IPS DF 19.7 (cell line): ENCODE results near the gene GFPT2.

Experiments
- DNase-seq: peaks from one replicate; pipeline ENCODE4 v3.0.0-alpha.2; 2013; ENCODE audit warnings: low read depth, low spot score

The GFPT2 gene

DNA sequence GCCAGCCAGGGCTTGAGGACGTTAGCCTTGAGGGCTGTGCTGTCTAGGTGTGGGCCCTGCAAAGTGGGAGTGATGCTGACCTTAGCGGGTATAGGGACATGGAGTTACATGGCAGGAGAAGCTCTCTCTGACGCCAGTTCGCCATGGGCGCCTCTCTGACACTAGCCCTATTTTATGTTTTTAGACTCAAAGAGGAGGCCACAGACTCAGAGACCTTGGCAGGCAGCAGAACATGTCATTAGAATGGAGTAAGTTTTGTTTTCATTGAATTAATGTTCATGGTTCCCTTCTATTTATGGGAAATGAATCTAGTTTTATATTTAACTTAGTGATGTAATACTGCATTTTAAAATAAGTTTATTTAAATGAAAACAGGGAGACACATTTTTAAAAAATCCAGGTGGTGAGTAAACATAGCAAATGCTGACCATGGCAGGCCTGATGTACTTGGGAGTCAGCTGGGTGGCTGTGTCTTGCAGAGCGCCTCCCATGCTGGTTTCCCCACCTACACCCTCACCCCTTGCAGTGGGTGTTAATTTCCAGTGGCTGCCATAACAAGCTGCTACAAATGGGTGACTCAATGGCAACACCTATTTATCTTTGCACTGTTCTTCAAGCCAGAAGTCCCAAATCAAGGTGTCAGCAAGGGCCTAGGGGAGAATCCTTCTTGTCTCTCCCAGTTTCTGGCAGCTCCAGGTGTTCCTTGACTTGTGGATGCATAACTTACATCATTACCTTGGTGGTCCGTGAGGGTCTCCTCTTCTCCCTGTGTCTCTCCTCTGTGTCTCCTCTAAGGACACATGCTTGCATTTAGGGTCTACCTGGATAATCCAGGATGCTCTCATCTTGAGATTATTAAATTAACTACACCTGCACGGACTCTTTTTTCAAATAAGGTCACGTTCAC is 25.6 kb upstream of the GFPT2 start:
- no peak for DNase-seq

DNA sequence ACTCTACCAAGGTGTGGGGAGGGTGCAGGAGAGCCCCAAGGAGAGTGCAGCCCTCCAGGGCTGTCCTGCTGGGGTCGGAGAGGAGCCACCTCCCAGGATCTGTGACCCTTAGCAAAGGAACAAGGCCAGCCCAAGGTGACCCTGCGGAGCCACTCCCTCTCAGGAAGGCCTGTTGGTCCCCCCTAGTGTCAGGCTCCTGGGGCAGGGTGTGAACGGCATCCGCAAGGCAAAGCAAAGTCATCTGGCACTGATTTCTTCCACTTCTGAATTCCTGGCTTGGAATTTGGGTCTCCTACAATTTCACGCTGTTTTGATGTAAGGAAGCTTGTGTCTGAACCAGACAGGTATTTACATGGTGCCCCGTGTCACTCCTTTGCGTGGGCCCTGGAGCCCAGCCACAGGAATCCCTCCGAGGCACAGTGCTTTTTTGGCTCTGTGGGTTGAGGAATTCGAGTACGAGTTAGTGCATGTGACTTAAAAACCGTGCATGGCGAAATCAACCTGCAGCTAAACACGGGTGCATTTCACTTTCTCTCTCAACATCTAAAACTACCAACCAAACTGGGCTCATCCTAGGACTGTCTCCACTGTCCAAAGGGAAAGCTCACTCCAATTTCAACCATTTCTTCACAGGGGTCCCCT is 24.5 kb upstream of the GFPT2 start:
- DNase-seq = no peak

DNA sequence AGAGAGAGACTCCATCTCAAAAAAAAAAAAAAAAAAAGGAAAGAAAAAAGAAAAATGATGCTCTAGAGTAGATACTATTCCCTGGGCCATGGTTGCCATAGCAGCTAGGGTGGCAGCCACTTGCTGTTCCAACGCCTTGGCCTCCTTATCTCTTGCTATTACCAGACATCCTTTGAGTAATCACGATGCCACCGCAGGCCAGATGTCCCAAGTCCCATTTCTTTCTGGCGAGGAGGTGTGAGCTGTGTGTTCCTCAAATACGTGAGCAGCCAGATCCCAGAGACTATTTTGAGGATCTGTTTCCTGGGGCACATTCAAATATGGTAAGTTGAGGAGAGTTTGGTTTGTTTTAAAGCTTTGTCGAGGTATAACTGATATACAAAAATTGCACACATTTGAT is 23.4 kb upstream of the GFPT2 start:
- no peak for DNase-seq

DNA sequence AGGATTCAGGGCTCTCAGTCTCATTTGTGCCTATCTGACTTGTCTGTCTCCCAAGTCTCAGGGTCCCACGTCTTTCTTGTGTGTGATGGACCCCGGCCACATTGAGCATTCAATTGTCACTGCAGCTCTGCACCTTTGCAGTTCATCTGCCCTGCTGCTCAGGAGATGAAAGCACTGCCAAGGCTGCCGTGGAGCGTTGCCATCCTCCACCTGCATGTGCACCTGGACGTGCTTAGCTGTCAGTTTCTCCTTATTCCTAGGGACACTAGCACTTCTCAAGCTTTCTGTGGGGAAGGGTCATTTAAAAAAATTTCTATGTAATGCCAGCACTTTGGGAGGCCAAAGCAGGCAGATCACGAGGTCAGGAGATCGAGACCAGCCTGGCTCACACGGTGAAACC is 22.8 kb upstream of the GFPT2 start:
- DNase-seq = no peak

DNA sequence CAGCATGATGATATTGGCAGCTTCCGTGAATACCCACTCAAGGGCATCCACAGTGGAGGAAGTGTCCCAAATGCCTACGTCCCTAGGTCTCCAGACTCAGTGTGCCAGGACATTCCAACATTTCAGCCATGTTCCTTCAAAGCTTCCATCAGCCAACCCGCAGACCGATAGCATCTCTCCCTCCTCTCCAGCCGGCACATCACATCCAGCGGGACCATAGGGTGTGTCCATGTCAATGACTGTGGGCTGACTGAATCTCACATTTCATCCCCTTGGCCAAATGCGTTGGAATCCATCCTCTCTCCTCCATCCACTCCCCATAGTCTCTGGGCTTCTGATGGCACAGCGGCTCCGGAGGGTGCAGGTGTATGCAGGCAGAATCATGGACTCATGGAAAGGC is 22.2 kb upstream of the GFPT2 start:
- DNase-seq = no peak

DNA sequence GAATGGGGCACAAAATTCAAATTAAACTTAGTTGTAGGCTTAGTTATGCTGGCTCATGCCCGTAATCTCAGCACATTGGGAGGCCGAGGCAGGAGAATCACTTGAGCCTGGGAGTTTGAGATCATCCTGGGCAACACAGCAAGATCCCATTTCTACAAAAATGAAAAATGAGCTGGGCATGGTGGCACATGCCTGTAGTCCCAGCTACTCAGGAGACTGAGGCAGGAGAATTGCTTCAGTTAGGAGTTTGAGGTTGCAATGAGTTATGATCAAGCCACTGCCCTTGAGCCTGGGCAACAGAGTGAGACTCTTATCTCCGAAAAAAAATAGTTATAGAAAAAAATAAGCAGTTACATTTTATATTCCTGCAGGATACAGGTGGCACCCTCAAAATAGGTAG is 20.7 kb upstream of the GFPT2 start:
- no peak for DNase-seq

DNA sequence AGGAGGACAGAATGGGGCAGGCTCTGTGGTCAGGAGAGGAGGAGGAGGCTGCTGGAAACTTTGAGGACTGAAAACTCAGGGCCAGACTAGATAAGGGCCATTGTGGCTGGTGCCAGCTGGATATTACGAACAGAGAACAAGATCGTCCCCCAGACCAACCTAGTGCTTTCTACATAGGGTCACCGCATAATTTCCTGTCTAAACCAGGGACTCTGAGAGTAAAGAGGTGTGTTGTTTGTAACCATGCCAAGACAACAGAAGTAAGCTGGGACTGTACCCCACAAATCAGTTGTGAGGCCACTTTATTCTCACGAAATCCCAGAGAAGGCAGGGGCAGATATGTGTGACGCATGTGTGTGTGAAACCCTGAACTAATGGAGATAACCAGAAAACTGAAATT is 20.3 kb upstream of the GFPT2 start:
- no peak for DNase-seq

DNA sequence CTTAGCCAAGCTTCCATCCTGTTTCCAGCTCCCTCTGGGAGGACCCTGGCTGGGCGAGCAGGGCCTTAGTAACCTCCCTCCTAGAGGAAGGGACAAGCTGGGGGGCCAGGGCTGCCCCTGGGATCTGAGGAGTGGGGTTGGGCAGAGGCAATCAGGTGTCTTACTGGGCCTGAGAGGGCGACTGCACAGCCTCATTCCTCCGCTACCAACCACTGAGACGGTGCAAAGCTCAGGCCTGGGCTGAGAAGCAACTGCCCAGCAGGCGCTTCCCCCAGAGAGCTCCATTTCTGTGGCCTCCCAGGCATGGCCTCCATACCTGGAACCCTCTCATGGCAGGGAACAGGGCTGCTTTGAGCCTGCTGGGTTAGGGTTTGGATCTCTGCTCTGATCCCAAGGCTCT is 18.8 kb upstream of the GFPT2 start:
- no peak for DNase-seq

DNA sequence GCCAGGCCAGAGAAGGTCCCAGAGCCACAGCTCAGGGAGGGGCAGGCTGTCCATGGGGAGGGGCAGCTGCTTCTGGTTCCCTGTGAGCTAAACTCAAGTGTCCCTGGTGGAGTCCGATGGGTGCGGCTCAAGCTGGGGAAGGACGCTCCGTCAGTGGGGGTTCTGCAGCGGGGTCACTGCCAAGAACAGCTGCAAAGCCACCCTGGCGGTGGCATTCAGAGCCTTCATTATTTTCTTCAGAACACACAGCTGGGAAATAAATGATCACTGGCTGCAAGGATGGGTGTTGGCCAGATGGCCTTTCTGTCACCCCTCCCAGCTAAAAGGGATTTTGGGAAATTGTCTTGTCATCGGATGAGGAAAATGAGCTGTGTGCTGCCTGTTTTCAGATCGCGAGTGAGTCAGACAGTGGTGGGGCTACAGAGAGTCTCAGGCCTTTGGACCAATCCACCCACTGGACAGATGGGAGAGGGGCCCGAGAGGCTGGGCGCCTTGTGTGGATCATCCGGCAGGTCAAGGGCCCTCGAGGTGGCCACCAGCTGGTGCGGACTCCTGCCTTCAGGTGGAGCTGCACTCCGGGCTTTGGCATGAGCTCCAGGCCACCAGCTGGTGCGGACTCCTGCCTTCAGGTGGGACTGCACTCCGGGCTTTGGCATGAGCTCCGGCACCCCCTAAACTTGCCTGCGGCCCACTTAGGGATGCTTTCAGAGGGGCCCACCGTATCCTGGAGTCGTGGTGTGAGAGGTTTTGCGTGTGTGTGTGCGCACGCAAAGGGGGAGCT is 17.9 kb upstream of the GFPT2 start:
- no peak for DNase-seq

DNA sequence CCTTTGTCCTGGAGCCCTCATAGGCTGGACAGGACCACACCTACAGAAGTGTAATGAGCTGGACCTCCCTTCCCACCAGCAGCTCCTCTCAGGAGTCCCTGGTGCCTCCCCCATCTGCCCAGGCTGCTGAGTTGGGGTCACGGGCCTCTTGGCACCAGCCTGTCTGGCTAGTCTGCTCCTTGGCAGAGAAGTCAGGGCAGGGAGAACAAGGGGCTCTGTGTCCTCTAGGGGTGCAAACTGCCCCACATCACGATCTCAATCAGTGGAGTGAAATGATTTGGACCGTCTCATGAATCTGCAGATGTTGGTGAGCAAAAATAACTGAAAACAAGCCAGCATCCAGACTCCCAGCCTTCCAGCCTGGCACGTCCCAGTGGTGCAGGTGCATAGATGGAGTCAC is 14.9 kb upstream of the GFPT2 start:
- no peak for DNase-seq

DNA sequence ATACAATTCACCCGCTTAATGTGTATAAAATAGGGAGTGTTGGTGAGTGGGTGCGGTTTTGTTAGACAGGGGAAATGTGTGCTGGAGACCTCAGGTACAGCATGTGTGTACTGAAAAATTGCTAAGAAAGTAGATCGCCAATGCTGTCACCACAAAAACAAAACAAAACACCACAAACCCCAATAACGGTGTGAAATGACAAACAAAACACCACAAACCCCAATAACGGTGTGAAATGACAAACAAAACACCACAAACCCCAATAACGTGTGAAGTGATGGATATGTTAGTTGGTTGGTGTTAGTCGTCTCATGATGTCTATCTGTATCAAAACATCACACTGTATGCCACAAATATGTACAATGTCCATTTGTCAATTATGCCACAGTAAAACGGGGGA is 14.2 kb upstream of the GFPT2 start:
- no peak for DNase-seq

DNA sequence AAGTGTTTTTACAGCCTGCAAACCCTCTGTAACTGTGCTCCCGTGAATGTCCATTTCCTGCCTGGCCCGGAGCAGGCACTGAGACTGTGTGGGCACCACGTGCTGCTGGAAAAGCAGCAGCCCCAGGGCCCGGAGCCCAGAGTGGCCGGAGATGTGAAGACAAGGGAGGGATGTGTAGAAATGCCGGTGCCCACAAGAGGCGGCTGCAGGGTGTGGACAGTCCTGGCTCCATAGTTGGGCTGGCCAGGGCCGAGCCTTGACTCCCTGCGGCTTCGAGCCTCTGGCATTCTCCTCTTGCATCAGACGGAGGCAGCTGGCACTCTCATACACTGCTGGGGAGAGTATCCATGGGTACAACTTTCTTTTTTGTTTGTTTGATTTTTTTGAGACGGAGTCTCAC is 13.2 kb upstream of the GFPT2 start:
- no peak for DNase-seq

DNA sequence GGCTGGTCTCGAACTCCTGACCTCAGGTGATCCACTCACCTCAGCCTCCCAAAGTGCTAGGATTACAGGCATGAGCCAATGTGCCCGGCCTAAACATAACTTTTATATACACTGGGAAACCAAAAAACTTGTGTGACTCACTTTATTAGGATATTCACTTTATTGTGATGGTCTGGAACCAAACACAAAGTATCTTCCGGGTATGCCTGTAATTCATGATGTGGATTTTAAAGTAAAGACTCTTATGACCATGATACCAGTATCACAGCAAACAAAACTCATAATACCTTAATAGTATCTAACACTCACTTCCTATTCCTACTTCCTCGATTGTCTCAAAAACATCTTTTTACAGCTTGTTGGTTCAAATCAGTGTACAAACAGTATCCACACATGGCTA is 12.7 kb upstream of the GFPT2 start:
- DNase-seq = no peak

DNA sequence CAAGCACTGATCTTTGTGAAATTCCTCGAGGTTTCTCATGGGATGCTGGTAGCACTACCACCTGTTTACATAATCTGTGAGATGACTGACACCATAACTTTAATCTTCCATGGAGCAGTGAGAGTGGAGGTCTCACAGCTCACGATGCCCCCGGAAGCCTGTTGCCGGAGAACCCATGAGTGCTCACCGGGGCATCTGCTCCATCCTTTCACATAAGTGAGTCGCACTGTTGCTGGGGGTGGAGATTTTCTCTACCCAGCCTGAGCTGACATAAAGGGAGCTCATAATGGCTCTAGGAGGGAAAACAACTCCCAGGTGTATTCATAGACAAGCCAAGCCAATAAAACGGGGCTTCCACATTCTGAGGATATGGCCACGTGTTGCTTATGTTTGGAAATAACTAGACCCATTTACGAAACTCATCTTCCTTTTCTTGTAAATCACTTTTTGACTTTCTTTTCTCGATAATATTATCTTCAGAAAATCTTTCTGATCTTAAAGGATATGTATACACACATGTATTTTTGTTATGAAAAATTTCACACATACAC is 11.2 kb upstream of the GFPT2 start:
- DNase-seq = no peak

DNA sequence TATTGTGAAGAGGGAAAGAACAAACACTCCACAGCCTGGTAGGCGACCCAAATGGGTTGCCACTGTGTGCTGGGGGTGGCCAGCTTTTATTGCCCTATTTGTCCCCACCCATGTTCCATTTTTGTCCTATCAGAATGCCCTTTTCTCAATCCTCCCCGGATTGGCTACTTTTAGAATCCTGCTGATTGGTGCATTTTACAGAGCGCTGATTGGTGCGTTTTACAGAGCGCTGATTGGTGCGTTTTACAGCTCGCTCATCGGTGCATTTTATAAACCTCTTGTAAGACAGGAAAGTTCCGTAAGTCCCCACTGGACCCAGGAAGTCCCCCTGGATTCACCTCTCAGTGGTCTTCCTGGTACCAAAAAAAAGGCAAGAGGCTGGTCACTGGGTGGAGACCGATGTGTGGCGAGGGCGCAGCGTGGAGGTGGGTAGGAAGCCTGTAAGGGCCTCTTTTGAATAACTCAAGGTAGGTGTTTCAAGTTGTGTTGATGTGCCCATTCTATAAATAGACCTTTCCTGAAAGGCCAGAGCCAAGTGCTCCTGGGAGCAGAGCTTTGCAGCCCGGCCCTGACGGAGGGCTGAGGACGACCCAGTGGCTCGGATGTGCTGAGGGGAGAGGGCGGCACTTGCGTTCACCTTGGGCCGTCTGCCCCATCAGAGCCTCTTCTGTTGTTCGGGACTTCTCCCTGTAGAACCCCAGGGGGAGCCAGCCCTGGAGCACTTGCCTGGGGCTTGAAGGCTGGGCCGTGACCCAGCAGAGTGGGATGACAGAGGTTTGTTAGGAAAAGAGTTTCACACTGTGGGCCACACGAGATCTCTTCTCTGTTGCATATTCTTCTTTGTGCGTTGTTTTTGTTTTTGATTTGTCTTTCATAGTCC is 7.2 kb upstream of the GFPT2 start:
- DNase-seq = no peak

DNA sequence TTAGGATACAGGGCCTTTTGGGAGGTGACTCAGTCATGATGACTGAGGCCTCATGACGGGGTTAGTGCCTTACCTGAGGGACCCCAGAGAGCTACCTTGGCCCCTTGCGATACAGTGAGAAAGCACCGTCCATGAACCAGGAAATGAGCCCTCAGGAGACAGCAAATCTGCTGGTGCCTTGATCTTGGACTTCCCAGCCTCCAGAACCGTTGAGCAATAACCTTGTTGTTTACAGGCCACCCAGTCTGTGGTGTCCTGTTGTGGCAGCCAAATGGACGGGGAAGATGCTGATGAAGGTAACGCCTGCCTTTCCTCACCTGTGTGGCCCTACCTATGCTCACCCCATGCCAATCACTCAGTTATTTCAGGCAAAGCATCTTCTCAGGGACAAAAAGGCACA is 5.6 kb upstream of the GFPT2 start:
- no peak for DNase-seq

DNA sequence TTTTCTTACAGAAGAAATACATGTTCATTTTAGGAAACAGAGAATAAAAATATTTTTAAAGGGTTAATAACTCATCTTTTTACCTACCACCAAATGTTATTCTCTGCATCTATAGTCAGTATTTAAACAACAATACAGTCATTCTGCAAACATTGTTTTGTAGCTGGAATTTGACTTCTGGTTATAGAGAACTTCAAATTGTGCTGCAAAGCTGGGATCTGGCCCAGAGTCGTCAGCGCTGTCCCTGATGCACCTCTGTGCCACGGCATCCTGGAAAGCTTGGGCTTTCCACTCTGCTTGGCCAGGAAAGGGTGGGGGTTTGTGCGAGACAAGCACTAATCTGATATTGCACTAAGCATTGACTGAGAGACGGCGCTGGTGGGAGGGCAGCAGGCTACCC is 5.0 kb upstream of the GFPT2 start:
- no peak for DNase-seq

DNA sequence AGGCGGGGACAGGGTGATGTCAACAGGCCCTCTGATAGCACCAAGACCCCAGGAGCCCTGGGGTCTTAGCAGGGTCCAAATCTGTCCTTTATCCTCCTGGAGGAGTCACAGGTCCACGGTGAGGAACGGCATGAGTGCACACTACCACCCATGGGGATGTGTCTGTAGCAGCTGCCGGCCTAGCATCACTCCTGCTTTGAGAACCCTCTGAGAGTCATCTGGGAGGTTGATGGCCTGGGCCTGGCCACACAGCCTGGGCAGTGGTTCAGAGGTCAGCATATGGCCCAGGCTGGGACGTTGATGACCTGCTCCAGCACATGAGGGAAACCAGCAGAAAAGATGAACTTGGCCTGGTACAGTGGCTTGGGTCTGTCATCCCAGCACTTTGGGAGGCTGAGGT is 1.8 kb upstream of the GFPT2 start:
- DNase-seq = no peak

DNA sequence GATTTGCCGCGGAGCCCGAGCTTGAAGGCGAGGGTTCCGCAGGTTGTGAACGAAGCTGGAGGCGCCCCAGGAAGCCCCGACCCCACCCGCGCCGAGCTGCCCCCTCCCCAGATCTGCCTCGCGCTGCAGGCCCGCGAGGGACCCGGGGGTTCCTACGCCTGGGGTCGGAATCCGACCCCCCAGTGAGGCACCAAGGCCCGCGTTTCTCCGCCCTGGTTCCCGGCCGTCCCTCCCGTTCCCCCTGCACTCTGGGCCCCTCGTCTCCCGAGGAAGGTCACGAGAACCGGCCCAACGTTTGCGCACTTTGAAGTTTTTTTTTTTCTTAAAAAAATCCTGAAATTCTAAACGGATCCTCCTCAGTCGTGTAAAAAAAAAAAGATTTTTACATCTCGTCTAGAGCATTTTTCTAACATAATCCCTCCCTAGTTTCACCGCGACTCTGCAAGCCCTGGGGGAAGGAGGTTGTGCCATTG is 880 bp upstream of the GFPT2 start:
- no peak for DNase-seq

DNA sequence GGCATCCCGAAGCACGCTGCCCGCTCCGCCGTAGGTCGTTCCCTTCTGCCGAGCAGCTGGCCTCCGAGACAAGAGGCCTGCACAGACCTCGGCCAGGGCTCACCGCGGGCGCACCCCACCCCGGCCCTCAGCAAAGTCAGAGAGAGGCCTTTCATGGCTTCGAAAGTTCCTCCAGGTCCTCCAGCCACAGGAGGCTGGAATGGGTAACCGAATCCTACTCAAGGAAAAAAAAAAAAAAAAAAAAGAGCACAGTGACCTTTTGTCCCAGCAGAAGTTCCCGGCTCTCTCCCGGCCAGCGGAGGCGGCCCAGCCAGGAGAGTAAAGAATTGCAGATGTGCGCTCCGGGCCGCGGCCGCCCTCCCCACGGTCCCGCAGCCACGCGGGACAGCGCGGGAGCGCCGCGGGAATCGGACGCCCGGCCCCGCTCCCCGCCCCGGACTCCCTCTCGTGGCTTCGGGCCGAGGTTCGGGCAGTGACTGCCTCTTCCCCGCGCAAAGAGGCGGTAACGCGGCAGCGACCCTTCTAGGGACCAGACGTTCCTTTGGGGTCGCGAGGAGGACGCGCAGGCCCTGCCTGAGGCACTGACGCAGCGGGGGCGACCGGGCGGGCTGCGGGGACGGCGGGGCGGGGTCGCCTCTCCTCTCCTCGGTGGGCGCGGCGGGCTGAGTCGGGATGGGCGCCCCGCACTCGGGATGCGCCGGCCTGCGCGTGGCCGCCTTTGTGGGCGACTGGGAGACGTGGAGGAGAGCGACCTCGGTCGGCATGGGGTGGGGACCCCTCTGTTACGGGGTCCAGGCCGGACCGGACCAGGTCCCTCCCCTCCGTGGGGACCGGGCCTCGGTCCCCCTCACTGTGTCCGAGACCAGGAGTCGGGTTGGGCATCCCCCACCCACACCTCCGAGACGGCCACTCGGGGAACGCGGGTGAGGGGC is 754 bp downstream of the GFPT2 start:
- DNase-seq = no peak
